Renal pelvis (tissue), 4 donors: ENCODE measurements around the gene PCSK4. TPM values are rescaled to one million over a fixed set of nuclear protein-coding genes. Genes with fewer than 3 reads are reported as not detected.

Experiments used
- DNase-seq: peaks from one replicate; pipeline ENCODE4 v3.0.0-alpha.2; 2013
- polyA plus RNA-seq, 3 donors: library from polyadenylated mRNA; unstranded; fragments of 120-200 nt; gene quantifications; one replicate each; pipeline ENCODE4 v1.2.1, GENCODE V29; 2013; ENCODE audit not compliant: insufficient read length in 3 of 3

PCSK4 gene
- polyA plus RNA-seq, 3 donors = 8.2 to 9.8 (median 8.6) TPM

- DNase-seq = no peak
Measured at GRCh38 chr19:1456121-1456900, 33.8 kb downstream of the PCSK4 start.

GRCh38 chr19:1455336-1456120, 34.6 kb downstream of the PCSK4 start:
- no peak for DNase-seq

- DNase-seq = no peak
Measured at GRCh38 chr19:1455002-1455335, 35.2 kb downstream of the PCSK4 start.

- DNase-seq = no peak
Measured at GRCh38 chr19:1453525-1454364, 36.4 kb downstream of the PCSK4 start.

GRCh38 chr19:1452802-1453524, 37.2 kb downstream of the PCSK4 start:
- no peak for DNase-seq

- DNase-seq = no peak
Measured at GRCh38 chr19:1451916-1452801, 38.0 kb downstream of the PCSK4 start.

- DNase-seq = no peak
Measured at GRCh38 chr19:1450735-1451731, 39.1 kb downstream of the PCSK4 start.

- DNase-seq = no peak
Measured at GRCh38 chr19:1449467-1450442, 40.4 kb downstream of the PCSK4 start, which contains the start of gene APC2. Gene APC2, plus strand, starts transcription at chr19:1450121. Its CDS starts 2,881 bp downstream, at chr19:1453002.

- no peak for DNase-seq
Measured at GRCh38 chr19:1447944-1448343, 42.2 kb downstream of the PCSK4 start.

- no peak for DNase-seq
Measured at GRCh38 chr19:1447504-1447903, 42.6 kb downstream of the PCSK4 start.

- DNase-seq = no peak
Measured at GRCh38 chr19:1446713-1447481, 43.3 kb downstream of the PCSK4 start.

GRCh38 chr19:1445932-1446712, 44.0 kb downstream of the PCSK4 start:
- no peak for DNase-seq

GRCh38 chr19:1445185-1445931, 44.8 kb downstream of the PCSK4 start:
- DNase-seq = no peak

- DNase-seq = no peak
Measured at GRCh38 chr19:1441677-1442438, 48.3 kb downstream of the PCSK4 start.

GRCh38 chr19:1441022-1441426, 49.1 kb downstream of the PCSK4 start:
- DNase-seq = no peak
